Measurements from ENCODE around the gene CRACR2B.

CRACR2B gene

DNA sequence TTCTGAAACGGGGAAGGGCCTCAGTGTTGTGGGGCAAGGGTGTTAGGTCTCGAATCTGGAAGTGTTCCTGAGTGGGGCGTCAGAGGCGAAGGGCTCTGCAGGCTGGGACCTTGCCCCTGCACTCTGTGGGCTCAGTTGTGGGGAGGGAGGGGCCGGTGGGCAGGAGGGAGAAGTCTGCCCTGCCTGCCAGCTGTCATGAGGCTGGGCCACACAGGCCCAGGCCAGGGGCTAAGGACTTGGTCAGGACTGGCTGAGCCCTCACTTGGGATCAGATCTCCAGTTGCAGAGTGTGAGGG, at the start of gene CRACR2B:
Gene CRACR2B (plus strand): TSS at position 23 of the 296 bp plus-strand sequence. CDS start 689 bp downstream, outside the sequence.
- TF ChIP-seq, protein P1, sequence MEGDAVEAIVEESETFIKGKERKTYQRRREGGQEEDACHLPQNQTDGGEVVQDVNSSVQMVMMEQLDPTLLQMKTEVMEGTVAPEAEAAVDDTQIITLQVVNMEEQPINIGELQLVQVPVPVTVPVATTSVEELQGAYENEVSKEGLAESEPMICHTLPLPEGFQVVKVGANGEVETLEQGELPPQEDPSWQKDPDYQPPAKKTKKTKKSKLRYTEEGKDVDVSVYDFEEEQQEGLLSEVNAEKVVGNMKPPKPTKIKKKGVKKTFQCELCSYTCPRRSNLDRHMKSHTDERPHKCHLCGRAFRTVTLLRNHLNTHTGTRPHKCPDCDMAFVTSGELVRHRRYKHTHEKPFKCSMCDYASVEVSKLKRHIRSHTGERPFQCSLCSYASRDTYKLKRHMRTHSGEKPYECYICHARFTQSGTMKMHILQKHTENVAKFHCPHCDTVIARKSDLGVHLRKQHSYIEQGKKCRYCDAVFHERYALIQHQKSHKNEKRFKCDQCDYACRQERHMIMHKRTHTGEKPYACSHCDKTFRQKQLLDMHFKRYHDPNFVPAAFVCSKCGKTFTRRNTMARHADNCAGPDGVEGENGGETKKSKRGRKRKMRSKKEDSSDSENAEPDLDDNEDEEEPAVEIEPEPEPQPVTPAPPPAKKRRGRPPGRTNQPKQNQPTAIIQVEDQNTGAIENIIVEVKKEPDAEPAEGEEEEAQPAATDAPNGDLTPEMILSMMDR (IDR thresholded peaks at IDR 0.05; ENCODE audit: extremely low read depth, insufficient read depth, missing control alignments): no peak
- DNase-seq (ENCODE audit: low spot score): no peak
- in situ Hi-C loops (cut with MboI; ENCODE audit: low pct_unique_long_range_greater_than_20kb, low sequenced_read_pairs, unreplicated experiment): no loop called here

DNA sequence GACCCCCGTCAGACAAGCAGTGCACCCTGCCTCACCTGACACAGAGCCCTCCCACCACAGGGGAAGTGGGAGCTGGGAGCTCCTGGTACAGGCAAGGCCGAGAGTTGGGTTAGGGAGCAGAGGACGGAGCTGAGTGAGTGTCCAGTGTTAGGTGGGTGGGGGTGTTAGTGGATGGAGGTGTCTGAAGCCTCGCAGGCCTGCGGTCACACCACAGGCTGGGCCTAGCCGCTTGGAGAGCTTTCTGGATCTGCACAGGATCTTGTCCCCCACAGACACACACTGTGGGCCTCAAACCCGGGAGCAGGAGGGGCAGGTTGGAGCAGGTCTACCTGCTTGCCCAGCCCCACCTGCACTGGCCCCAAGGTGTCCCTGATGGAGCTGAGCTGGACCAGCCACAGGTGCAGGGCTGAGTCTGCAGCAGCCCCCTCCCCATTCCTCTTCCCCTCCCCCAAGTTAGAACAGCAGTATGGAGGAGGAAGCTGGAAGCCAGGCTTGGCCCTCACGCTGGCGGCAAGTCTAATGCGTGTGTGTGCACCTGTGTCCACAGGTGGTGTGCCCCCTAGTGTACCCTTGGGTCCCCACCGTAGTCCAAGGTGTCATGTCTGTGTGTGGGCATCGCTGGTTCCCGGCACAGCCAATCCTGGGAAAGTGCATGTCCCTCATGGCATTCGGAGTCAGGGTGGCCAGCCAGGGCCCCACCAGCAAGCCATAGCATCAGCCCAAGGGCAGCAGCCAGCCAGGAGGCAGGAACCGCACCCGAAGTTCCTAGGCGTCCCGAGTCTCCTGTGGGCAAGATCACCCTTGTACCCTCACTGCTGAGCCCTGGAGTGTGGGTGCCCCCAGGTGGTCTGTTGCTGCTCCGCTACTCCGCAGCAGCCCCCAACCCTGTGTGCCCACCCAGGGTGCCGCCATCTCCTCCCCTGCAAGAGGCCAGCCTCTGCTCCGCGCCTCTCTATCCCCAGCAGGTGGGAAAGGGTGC, 48.5 kb upstream of the CRACR2B start:
- no peak for DNase-seq (ENCODE audit: low spot score)
- TF ChIP-seq, protein P1 (IDR thresholded peaks at IDR 0.05; ENCODE audit: extremely low read depth, insufficient read depth, missing control alignments): no peak
- in situ Hi-C loops (cut with MboI; ENCODE audit: low pct_unique_long_range_greater_than_20kb, low sequenced_read_pairs, unreplicated experiment): no loop called here

GRCh38 chr11:779955-780532, 47.7 kb upstream of the CRACR2B start:
- in situ Hi-C loops (cut with MboI; ENCODE audit: low pct_unique_long_range_greater_than_20kb, low sequenced_read_pairs, unreplicated experiment): no loop called here
- TF ChIP-seq, protein P1 (IDR thresholded peaks at IDR 0.05; ENCODE audit: extremely low read depth, insufficient read depth, missing control alignments): no peak
- DNase-seq (ENCODE audit: low spot score): no peak

GRCh38 chr11:782264-783174, 45.2 kb upstream of the CRACR2B start:
- in situ Hi-C loops (cut with MboI; ENCODE audit: low pct_unique_long_range_greater_than_20kb, low sequenced_read_pairs, unreplicated experiment): no loop called here
- TF ChIP-seq, protein P1 (IDR thresholded peaks at IDR 0.05; ENCODE audit: extremely low read depth, insufficient read depth, missing control alignments): no peak
- DNase-seq (ENCODE audit: low spot score): no peak

- in situ Hi-C loops (cut with MboI; ENCODE audit: low pct_unique_long_range_greater_than_20kb, low sequenced_read_pairs, unreplicated experiment): no loop called here
- TF ChIP-seq, protein P1 (IDR thresholded peaks at IDR 0.05; ENCODE audit: extremely low read depth, insufficient read depth, missing control alignments): no peak
- DNase-seq (ENCODE audit: low spot score): no peak
Observed at GRCh38 chr11:783581-784015, 44.1 kb upstream of the CRACR2B start.
